GM23248 (cell line): ENCODE measurements around the gene FTO. TPM values are rescaled to one million over a fixed set of nuclear protein-coding genes. Genes with fewer than 3 reads are reported as not detected.

Experiments used
- DNase-seq: peaks from one replicate; pipeline ENCODE4 v3.0.0-alpha.2; 2015
- H2AFZ ChIP-seq: fragments of 200-600 bp; sonication (generic); 2 replicates; pipeline ENCODE4 v1.6.1; 2016; ENCODE audit warnings: antibody characterized with exemption
- H3F3A ChIP-seq: fragments of 200-600 bp; sonication (generic); 2 replicates; pipeline ENCODE4 v1.6.1; 2016; ENCODE audit warnings: mild to moderate bottlenecking, antibody characterized with exemption, mixed run types; ENCODE audit not compliant: insufficient read depth
- H3K27ac ChIP-seq: fragments of 200-600 bp; sonication (generic); 2 replicates; pipeline ENCODE4 v1.5.1; 2016; ENCODE audit warnings: mild to moderate bottlenecking
- H3K27me3 ChIP-seq: fragments of 200-600 bp; sonication (generic); replicated peaks from 2 replicates; pipeline ENCODE4 v1.6.1; 2016; ENCODE audit warnings: mild to moderate bottlenecking; ENCODE audit not compliant: insufficient read depth
- H3K36me3 ChIP-seq: fragments of 200-600 bp; sonication (generic); 2 replicates; pipeline ENCODE4 v1.6.1; 2016; ENCODE audit warnings: low read depth, mild to moderate bottlenecking
- H3K4me1 ChIP-seq: fragments of 200-600 bp; sonication (generic); 2 replicates; pipeline ENCODE4 v1.6.1; 2016; ENCODE audit warnings: mild to moderate bottlenecking; ENCODE audit not compliant: insufficient read depth
- H3K4me2 ChIP-seq: fragments of 200-600 bp; sonication (generic); one replicate; pipeline ENCODE4 v1.6.1; 2016; ENCODE audit warnings: mild to moderate bottlenecking; ENCODE audit not compliant: unreplicated experiment
- H3K4me3 ChIP-seq: fragments of 200-600 bp; sonication (generic); 2 replicates; pipeline ENCODE4 v1.5.1; 2016; ENCODE audit warnings: mild to moderate bottlenecking
- H3K79me2 ChIP-seq: fragments of 200-600 bp; sonication (generic); 2 replicates; pipeline ENCODE4 v1.6.1; 2016; ENCODE audit warnings: mild to moderate bottlenecking; ENCODE audit not compliant: insufficient read depth
- H3K9ac ChIP-seq: fragments of 200-600 bp; sonication (generic); 2 replicates; pipeline ENCODE4 v1.6.1; 2016; ENCODE audit warnings: mild to moderate bottlenecking
- H3K9me2 ChIP-seq: fragments of 200-600 bp; sonication (generic); 2 replicates; pipeline ENCODE4 v1.6.1; 2016; ENCODE audit warnings: mixed run types, mild to moderate bottlenecking, moderate library complexity; ENCODE audit not compliant: insufficient read depth
- H3K9me3 ChIP-seq: fragments of 200-600 bp; sonication (generic); one replicate; pipeline ENCODE4 v1.6.1; 2017; ENCODE audit warnings: low read depth
- H4K20me1 ChIP-seq: fragments of 200-600 bp; sonication (generic); 2 replicates; pipeline ENCODE4 v1.6.0; 2016; ENCODE audit not compliant: insufficient read depth
- EZH2 ChIP-seq: fragments of 200-600 bp; sonication (generic); IDR thresholded peaks from 2 replicates; pipeline ENCODE4 v1.6.1; 2018; ENCODE audit warnings: antibody characterized with exemption, mild to moderate bottlenecking; ENCODE audit not compliant: insufficient read depth, poor library complexity, severe bottlenecking
- EZH2phosphoT487 ChIP-seq: fragments of 200-600 bp; sonication (generic); IDR thresholded peaks from 2 replicates; pipeline ENCODE4 v1.6.1; 2018; ENCODE audit warnings: antibody characterized with exemption, moderate library complexity, mild to moderate bottlenecking, low read depth; ENCODE audit not compliant: insufficient read depth
- WGBS, 2 experiments: methylation state at CpG; one replicate each; pipeline ENCODE4 v1.1.6; 2015 to 2017; ENCODE audit warnings: low lambda C conversion rate in 2 of 2, low coverage in 1 of 2; ENCODE audit errors: missing lambda C conversion rate in 2 of 2; 5-methylcytosine and 5-hydroxymethylcytosine counted together
- in situ Hi-C: fragments of 300-500 bp; cut with MboI; formaldehyde crosslinking; loops from 2 replicates; pipeline ENCODE4 v1.15.0; 2020
- polyA plus RNA-seq: library from polyadenylated mRNA; unstranded; fragments of >200 nt; fragmentation: Nextera tagmentation; extraction: Ambion mirVana; gene quantifications from 2 replicates; pipeline ENCODE4 v1.2.1, GENCODE V29; 2016
- total RNA-seq: library from RNA; depleted of rRNA; stranded (reverse); fragments of >200 nt; shearing (Covaris generic); gene quantifications from 2 replicates; pipeline ENCODE4 v1.2.3, GENCODE V29; 2014

FTO gene
- total and polyA plus RNA-seq, 2 experiments from 2014 or later = 85.3 to 99.2 TPM

DNA sequence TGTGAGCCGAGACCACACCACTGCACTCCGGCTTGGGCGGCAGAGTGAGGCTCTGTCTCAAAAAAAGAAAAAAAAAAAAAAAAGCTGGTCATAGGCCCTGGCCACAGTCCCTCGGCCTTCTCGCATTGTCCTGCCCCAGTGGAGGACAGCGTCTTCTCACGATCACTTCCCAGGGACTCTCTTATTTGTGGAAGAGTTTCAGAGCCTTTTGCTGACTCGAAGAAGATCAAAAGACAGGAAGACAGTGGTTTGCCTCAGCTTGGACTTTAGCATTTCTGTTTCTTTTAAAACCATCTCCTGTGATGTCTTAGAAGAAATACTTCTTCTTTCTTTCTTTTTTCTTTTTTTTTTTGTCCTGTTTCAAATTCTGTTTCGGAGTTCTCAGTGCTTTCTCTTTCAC lies 210.0 kb downstream of the FTO start:
- Histone ChIP-seq H4K20me1 (no peaks in the 10 kb centered on the region), H3K79me2 (no peaks in the 10 kb centered on the region), H3F3A (peaks cover 28% of the 10 kb centered on the region), H3K36me3 (no peaks in the 10 kb centered on the region), H2AFZ (no peak overlapping the region), H3K27ac (no peak overlapping the region), H3K4me3 (no peak overlapping the region), H3K4me1 (peaks cover 14% of the 10 kb centered on the region), H3K9me2 (no peaks in the 10 kb centered on the region), H3K9ac (no peak overlapping the region), H3K27me3 (no peaks in the 10 kb centered on the region), H3K4me2 (no peak overlapping the region), H3K9me3 (no peaks in the 10 kb centered on the region)
- TF ChIP-seq EZH2phosphoT487 (no peak), EZH2 (no peak)
- in situ Hi-C loops = no loop called here
- DNase-seq = no peak
- WGBS, 2 experiments = 80 to 83% methylated on average over 9 of the region's 9 CpGs

DNA sequence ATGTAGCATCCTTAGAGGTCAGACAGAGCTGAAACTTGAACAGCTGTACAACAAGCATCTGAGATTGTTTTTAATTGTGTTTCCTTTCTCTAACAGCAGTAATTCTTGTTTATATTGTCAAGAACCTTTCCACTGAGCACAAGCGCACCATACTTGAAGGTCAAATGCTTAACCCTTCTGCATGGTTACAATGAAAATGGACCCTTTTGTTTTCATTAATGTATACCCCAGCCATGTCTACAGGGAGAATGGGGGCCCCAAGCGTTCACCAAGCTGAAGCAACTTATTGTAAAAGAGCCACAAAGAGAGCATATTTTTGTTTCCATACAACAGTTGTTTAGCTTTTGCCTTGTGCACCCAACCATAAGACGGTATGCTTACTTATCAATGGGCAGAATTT lies 210.8 kb downstream of the FTO start:
- no peak for DNase-seq
- no peaks in the 10 kb centered on the region for H4K20me1 ChIP-seq
- peaks cover 14% of the 10 kb centered on the region for H3K4me1 ChIP-seq
- H3K27ac ChIP-seq = no peak overlapping the region
- H3K36me3 ChIP-seq = no peaks in the 10 kb centered on the region
- H3K4me2 ChIP-seq = no peak overlapping the region
- no peak overlapping the region for H2AFZ ChIP-seq
- H3K9me2 ChIP-seq = no peaks in the 10 kb centered on the region
- no peaks in the 10 kb centered on the region for H3K79me2 ChIP-seq
- TF ChIP-seq EZH2phosphoT487 = no peak
- TF ChIP-seq EZH2 = no peak
- 95 to 96% methylated on average over 3 of the region's 3 CpGs for WGBS, 2 experiments
- no peak overlapping the region for H3K4me3 ChIP-seq
- in situ Hi-C loops = no loop called here
- no peak overlapping the region for H3K9ac ChIP-seq
- no peaks in the 10 kb centered on the region for H3K9me3 ChIP-seq
- H3F3A ChIP-seq = peaks cover 28% of the 10 kb centered on the region
- no peaks in the 10 kb centered on the region for H3K27me3 ChIP-seq

DNA sequence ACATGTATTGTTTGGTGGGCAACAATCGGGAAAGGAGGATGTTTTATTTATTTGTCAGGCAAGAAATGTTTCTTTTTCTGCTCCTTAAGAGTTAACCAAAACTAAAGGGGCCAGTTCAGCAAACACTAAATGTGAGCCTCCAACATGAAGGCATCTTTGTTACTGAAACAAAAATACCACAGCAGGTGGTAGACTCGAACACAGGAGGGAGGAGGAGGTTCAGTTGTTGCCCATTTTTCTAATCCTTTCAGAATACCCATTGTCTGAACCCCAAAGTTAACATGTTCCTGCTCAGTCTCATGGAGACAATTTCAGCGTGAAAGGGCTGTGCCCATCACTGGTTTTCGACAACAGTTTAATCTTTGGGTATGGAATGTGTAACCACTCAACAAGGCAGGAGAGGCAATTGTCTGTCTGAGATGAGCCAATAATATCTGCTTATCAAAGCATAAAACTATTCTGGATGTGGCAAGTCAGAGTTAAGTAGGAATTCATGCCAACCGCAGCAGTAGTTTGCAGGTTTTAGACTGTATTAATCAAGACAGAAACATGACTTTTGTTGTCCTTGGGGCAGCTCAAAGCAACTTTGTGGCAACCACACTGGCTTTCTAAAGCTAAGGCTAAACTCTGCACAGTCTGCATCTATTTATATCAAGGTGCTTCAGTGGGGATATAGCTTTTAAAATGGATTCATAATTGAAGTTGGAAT lies 211.7 kb downstream of the FTO start:
- H2AFZ ChIP-seq = no peak overlapping the region
- no peaks in the 10 kb centered on the region for H3K36me3 ChIP-seq
- H3K4me3 ChIP-seq = no peak overlapping the region
- DNase-seq = no peak
- WGBS, 2 experiments = 90% methylated on average over 5 of the region's 5 CpGs
- H3K27me3 ChIP-seq = no peaks in the 10 kb centered on the region
- peaks cover 14% of the 10 kb centered on the region for H3K4me1 ChIP-seq
- peaks cover 28% of the 10 kb centered on the region for H3F3A ChIP-seq
- H3K4me2 ChIP-seq = no peak overlapping the region
- in situ Hi-C loops = no loop called here
- no peak overlapping the region for H3K27ac ChIP-seq
- H4K20me1 ChIP-seq = no peaks in the 10 kb centered on the region
- no peaks in the 10 kb centered on the region for H3K79me2 ChIP-seq
- no peaks in the 10 kb centered on the region for H3K9me3 ChIP-seq
- TF ChIP-seq EZH2phosphoT487 = no peak
- TF ChIP-seq EZH2 = no peak
- no peak overlapping the region for H3K9ac ChIP-seq
- H3K9me2 ChIP-seq = no peaks in the 10 kb centered on the region

DNA sequence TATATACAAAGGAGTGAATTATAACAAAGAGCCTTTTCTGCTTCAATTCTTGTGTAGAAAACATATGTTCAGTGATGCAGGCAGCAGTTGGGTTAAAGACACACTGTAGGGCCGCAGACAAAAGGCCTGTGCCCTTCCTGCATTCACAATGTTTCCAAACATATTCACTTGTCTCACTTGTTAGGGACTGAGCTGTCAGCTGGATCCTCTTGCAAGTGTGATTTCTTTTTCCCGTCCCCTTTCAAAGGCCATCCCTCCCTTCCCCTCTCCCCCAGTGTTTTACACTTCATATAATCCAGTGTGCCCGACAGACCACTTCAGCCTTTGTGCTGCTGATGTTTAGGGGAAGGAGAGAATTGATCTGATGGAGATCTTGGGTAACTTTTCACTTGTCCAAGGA lies 217.0 kb downstream of the FTO start:
- Histone ChIP-seq H3K4me2 (no peak overlapping the region), H3K27me3 (no peaks in the 10 kb centered on the region), H3K4me3 (no peak overlapping the region), H3F3A (no peaks in the 10 kb centered on the region), H3K4me1 (no peaks in the 10 kb centered on the region), H3K9me2 (no peaks in the 10 kb centered on the region), H3K9me3 (no peaks in the 10 kb centered on the region), H4K20me1 (no peaks in the 10 kb centered on the region), H3K36me3 (no peaks in the 10 kb centered on the region), H3K79me2 (no peaks in the 10 kb centered on the region), H3K9ac (no peak overlapping the region), H3K27ac (no peak overlapping the region), H2AFZ (no peak overlapping the region)
- in situ Hi-C loops = no loop called here
- DNase-seq = no peak
- TF ChIP-seq EZH2phosphoT487 (no peak), EZH2 (no peak)
- WGBS, 2 experiments = 98 to 100% methylated on average over 3 of the region's 3 CpGs
